ENCODE measurements around the gene TMEM41B. TPM values are rescaled to one million over a fixed set of nuclear protein-coding genes. Genes with fewer than 3 reads are reported as not detected.
"Not testable (repeated sequence)": the region's sequence is repeated elsewhere in the genome, so short reads cannot be mapped to it uniquely, and the experiment has no call there.

The TMEM41B gene
- total and polyA plus RNA-seq, 7 donors: 5.7 to 62.6 (median 14.3) TPM

DNA sequence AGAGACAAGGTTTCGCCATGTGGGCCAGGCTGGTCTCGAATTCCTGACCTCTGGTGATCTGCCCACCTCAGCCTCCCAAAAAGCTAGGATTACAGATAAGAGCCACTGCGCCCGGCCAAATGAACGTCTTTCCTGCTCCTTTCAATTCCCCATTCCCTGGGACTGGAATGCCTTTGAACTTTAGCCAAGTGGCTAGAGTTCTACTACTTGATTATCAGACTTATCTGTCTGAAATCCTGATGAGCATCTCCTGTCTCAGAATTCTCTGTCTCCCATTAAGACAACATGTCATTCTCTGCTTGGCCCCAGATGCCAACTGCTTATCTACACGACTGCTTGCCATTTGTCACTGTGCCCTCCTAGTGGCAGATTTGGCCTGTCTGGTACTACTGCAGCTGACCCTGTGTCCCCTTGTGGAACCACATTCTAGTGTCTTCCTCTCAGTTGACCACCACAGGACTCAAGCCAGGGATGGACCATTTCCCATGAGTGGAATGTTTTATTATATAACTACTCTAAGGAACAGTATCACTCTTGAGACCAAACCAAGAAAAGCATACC, 37.0 kb upstream of the TMEM41B start:
- Histone ChIP-seq H3K27me3 (ENCODE audit: insufficient read depth in 3 of 3, low read length in 2 of 3) (peaks cover 0 to 6% (median 0%) of the 10 kb centered on the region in 3 donors), H3K4me3 (no peak overlapping the region), H3K27ac (no peak overlapping the region), H3K4me1 (no peaks in the 10 kb centered on the region), H3K9me3 (no peaks in the 10 kb centered on the region), H3K36me3 (ENCODE audit: insufficient read depth in 1 of 2, low read depth in 1 of 2) (no peaks in the 10 kb centered on the region)
- no peak for ATAC-seq
- TF ChIP-seq, protein P1, sequence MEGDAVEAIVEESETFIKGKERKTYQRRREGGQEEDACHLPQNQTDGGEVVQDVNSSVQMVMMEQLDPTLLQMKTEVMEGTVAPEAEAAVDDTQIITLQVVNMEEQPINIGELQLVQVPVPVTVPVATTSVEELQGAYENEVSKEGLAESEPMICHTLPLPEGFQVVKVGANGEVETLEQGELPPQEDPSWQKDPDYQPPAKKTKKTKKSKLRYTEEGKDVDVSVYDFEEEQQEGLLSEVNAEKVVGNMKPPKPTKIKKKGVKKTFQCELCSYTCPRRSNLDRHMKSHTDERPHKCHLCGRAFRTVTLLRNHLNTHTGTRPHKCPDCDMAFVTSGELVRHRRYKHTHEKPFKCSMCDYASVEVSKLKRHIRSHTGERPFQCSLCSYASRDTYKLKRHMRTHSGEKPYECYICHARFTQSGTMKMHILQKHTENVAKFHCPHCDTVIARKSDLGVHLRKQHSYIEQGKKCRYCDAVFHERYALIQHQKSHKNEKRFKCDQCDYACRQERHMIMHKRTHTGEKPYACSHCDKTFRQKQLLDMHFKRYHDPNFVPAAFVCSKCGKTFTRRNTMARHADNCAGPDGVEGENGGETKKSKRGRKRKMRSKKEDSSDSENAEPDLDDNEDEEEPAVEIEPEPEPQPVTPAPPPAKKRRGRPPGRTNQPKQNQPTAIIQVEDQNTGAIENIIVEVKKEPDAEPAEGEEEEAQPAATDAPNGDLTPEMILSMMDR (IDR thresholded peaks at IDR 0.05): no peak
- no peak for DNase-seq
- intact Hi-C loops (cut with DNase I): no loop called here
- WGBS, 3 donors: 58 to 79% (median 67%) methylated on average over 6 of the region's 6 CpGs

DNA sequence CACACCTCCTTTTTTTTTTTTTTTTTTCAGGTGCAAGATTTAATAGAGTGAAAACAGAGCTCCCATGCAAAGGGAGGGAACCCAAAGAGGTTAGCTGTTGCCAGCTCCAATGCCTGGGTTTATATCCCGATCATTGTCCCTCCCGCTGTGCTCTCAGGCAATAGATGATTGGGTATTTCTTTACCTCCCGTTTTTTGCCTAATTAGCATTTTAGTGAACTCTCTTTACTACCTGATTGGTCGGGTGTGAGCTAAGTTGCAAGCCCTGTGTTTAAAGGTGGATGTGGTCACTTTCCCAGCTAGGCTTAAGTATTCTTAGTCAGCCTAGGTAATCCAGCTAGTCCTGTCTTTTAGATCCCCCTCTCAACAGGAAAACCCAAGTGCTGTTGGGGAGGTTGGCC, 33.4 kb upstream of the TMEM41B start:
- H3K4me3 ChIP-seq; intact Hi-C loops (cut with DNase I); H3K9me3 ChIP-seq; H3K36me3 ChIP-seq (ENCODE audit: insufficient read depth in 1 of 2, low read depth in 1 of 2); DNase-seq; H3K27ac ChIP-seq; H3K27me3 ChIP-seq (ENCODE audit: insufficient read depth in 3 of 3, low read length in 2 of 3); ATAC-seq; H3K4me1 ChIP-seq: not testable (repeated sequence)
- WGBS, 3 donors: 52 to 63% (median 55%) methylated on average over 4 of the region's 4 CpGs

DNA sequence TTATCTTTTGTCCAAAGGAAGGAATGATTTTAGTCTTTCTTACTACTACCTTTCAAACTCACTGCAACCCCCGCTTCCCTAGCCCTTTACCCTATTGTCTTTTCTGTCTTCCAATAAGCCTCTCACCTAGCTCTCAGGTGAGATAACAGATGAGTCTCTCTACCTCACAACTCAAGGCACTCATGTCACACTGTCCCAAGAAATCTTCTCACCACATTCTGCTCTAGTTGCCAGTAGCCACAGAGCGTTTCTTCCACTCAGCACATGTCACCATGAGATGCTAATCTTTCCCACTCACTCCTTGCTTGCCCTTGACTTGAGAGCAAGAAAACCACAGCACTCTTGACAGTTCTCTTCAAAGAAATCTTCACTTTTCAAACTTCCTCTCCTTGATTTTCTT, 32.7 kb upstream of the TMEM41B start:
- TF ChIP-seq, protein P1 (IDR thresholded peaks at IDR 0.05): no peak
- no peaks in the 10 kb centered on the region for H3K36me3 ChIP-seq (ENCODE audit: insufficient read depth in 1 of 2, low read depth in 1 of 2)
- H3K9me3 ChIP-seq: no peaks in the 10 kb centered on the region
- no peak overlapping the region for H3K27ac ChIP-seq
- intact Hi-C loops (cut with DNase I): no loop called here
- ATAC-seq (no peak), DNase-seq (no peak)
- 69 to 84% (median 75%) methylated on average over 2 of the region's 2 CpGs for WGBS, 3 donors
- no peaks in the 10 kb centered on the region for H3K4me1 ChIP-seq
- H3K4me3 ChIP-seq: no peak overlapping the region
- peaks cover 0 to 6% (median 0%) of the 10 kb centered on the region in 3 donors for H3K27me3 ChIP-seq (ENCODE audit: insufficient read depth in 3 of 3, low read length in 2 of 3)

DNA sequence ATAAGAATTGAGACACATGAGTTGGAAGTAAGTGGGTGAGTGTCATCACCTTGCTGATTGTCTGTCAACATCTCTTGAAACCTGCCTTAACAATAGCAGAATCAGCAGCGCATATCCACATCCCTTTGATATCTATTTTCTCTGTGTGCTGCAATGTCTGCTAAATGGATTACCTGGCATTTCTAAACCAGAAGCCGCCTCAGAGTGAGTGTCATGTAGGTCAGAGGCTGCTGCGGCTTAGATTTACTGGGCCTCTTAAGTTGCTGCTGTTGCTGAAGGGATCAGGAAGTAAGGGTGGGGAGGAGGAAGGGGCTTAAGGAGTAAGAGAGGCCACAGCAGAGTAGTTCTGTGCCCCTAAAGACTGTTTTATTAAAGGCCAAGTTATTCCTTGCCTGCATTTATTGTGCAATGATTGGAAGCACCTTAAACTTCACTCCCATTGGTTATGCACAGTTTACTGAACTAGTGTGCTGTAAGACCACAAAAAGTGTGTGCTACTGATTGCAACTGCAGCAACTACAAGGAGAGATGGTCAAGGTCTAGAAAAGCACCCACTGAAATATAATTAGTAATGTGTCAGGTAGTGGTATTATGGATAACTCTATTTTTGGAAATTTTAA, 29.8 kb upstream of the TMEM41B start:
- intact Hi-C loops (cut with DNase I): no loop called here
- TF ChIP-seq, protein P1 (IDR thresholded peaks at IDR 0.05): no peak
- 40 to 53% (median 43%) methylated on average over 3 of the region's 3 CpGs for WGBS, 3 donors
- Histone ChIP-seq H3K27ac (no peak overlapping the region), H3K36me3 (ENCODE audit: insufficient read depth in 1 of 2, low read depth in 1 of 2) (no peaks in the 10 kb centered on the region), H3K4me3 (no peak overlapping the region), H3K27me3 (ENCODE audit: insufficient read depth in 3 of 3, low read length in 2 of 3) (peaks cover 0 to 6% (median 0%) of the 10 kb centered on the region in 3 donors), H3K9me3 (no peaks in the 10 kb centered on the region), H3K4me1 (no peaks in the 10 kb centered on the region)
- ATAC-seq: peak in 1 of 4 donors; percentile 83
- no peak for DNase-seq

DNA sequence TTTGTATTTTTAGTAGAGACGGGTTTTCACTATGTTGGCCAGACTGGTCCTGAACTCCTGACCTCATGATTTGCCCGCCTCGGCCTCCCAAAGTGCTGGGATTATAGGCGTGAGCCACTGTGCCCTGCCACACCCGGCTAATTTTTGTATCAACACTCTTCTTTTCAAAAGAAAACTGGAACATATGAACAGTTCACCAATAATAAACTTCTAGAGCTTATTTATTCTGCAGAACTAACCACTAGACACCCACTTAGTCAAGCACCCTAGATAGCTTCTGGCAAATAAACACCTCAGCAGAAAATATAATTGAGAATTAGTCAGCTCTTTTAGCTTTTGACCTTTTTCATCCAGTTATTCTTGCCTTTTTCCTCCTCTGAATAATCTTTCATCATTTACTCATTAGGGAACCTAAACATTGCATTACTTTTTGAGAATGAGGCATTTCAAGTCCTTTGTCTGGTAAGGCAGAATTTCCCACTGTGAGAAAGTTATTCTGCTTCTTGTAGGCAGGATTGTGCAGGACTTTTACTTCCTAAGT, 27.3 kb upstream of the TMEM41B start:
- H3K4me3 ChIP-seq: no peak overlapping the region
- 59 to 69% (median 68%) methylated on average over 4 to 5 of the region's 5 CpGs for WGBS, 3 donors
- H3K36me3 ChIP-seq (ENCODE audit: insufficient read depth in 1 of 2, low read depth in 1 of 2): no peaks in the 10 kb centered on the region
- no peak overlapping the region for H3K27ac ChIP-seq
- TF ChIP-seq, protein P1 (IDR thresholded peaks at IDR 0.05): no peak
- H3K4me1 ChIP-seq: no peaks in the 10 kb centered on the region
- intact Hi-C loops (cut with DNase I): no loop called here
- DNase-seq (no peak), ATAC-seq (no peak)
- H3K27me3 ChIP-seq (ENCODE audit: insufficient read depth in 3 of 3, low read length in 2 of 3): no peaks in the 10 kb centered on the region
- H3K9me3 ChIP-seq: no peaks in the 10 kb centered on the region

Data from psoas muscle (tissue), 8 donors.